Measurements from ENCODE around the gene ROR1. TPM values are rescaled to one million over a fixed set of nuclear protein-coding genes. Genes with fewer than 3 reads are reported as not detected.
A peak's percentile ranks its signal among the peaks of the same experiment; 100 is the strongest.

The ROR1 gene
- total RNA-seq (2014; rRNA removed; shearing (Covaris generic); ENCODE audit: low replicate concordance) = 1.4 and 2.3 TPM in 2 replicates

DNA sequence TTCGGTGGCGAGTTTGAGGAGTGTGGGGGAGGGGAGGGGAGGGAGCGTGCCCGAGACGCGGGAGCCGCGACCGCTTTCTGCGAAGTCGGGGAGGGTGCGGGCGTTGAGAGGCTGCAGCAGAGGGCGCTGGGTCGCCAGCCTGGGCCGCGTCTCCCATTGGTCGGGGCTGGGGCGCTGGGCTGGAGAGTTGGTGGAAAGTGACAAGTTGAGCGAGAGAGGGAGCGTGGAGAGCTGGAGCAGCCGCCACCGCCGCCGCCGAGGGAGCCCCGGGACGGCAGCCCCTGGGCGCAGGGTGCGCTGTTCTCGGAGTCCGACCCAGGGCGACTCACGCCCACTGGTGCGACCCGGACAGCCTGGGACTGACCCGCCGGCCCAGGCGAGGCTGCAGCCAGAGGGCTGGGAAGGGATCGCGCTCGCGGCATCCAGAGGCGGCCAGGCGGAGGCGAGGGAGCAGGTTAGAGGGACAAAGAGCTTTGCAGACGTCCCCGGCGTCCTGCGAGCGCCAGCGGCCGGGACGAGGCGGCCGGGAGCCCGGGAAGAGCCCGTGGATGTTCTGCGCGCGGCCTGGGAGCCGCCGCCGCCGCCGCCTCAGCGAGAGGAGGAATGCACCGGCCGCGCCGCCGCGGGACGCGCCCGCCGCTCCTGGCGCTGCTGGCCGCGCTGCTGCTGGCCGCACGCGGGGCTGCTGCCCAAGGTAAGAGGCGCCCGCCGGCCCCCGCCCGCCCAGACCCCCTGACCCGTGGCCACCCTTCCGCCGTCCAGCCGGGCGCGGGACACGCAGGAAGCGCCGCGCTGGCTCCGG is at the start of gene ROR1:
TSS of gene ROR1 (plus strand) at position 203 of the 802 bp plus-strand sequence.
- no peaks in the 10 kb centered on the region for H3K9me3 ChIP-seq
- no peaks in the 10 kb centered on the region for H3K27me3 ChIP-seq
- DNase-seq = peak; percentile 86
- H3K4me3 ChIP-seq = peak within 1 kb of the TSS; percentile 64
- no peaks in the 10 kb centered on the region for H3K36me3 ChIP-seq

DNA sequence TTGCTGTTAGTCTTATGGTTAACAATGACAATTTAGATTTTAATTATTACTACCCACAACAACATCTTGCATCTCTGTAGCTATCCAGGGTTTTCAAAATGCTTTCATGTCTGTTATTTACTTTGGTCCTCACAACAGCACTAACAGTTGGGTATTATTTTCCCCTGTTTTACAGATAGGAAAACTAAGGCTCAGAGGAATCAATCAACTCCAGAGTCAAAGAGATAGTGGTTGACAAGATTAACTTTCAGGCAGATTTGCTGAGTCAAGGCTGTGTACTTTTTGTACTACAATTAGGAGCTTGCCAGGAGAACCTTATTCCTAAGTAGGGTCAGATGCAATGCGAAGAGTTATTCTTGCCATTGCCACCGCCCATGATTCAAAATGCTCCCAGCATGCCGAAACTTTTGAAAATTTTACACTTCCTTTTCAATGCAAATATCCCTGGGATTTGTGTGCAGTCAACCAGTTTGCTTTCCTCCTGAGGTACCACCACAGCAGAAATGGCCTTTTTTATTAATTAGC is 49.4 kb upstream of the ROR1 start:
- H3K9me3 ChIP-seq = no peaks in the 10 kb centered on the region
- H3K27me3 ChIP-seq = no peaks in the 10 kb centered on the region
- H3K4me3 ChIP-seq = no peak overlapping the region
- no peak for DNase-seq
- no peaks in the 10 kb centered on the region for H3K36me3 ChIP-seq

DNA sequence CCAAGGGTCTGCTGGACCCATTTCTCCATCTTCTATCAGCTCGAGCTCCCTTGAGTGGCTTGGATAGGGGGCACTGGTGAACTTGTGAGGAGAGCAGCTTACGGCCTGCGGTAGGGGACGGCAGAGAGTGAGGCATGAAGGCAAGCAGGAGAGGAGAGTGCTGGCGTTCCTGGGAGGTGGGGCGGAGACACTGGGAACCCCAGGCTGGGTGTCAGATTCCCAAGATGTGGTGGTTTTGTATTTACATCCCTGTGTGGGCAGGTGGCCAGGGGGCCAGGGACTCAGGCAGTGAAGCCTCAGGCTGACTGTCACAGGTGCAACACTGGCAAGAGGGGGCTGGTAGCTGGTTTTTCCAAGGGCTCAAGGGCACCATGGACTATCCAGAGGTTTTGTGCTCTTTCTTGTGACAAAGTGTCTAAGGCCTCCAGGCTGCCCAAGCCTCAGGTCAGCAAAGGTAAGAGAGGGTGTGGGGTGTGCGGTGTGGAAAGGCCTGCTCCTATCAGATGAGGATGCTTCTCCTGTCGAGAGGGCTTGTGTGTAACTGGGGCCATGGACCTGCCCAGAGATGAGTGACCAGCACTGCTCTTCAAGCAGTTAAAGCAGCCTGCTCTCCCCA is 45.1 kb upstream of the ROR1 start:
- no peaks in the 10 kb centered on the region for H3K36me3 ChIP-seq
- no peaks in the 10 kb centered on the region for H3K27me3 ChIP-seq
- H3K4me3 ChIP-seq = no peak overlapping the region
- no peak for DNase-seq
- H3K9me3 ChIP-seq = no peaks in the 10 kb centered on the region

DNA sequence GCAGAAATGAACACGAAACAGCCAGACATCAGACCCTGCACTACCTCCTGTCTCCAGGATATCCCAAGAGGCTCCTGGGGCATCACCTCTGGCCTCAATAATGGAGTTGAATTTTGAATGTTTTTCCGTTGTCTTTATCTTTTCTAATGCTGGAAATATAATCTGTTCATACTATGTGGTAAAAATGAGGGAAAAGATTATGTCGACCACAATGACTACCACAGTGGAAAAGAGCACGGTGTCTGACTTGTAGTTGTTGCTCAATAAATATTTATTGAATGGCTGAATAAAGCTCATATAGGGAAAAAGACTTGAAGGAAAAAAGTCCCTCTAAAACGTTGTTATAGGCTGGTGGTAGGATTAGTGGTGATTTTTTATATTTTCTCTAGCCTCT is 44.6 kb upstream of the ROR1 start:
- no peaks in the 10 kb centered on the region for H3K9me3 ChIP-seq
- H3K4me3 ChIP-seq = no peak overlapping the region
- no peaks in the 10 kb centered on the region for H3K27me3 ChIP-seq
- no peaks in the 10 kb centered on the region for H3K36me3 ChIP-seq
- no peak for DNase-seq

DNA sequence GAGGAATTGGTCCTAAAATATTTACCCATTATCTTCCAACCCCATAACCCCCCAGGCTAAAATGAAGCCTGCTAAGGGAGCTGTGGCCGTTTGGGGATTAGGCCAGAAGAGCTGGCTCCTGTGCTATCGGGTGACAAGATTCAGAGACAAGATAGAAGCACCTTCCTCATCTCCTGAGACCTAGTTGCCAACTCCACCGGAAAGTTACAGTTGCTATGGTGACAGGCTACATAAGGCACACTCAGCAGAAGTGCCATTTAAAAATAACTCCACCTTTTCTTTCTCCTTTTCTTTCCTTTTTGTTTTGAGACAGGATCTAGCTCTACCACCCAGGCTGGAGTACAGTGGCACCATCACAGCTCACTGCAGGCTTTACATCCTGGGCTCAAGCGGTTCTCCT is 43.6 kb upstream of the ROR1 start:
- H3K4me3 ChIP-seq = no peak overlapping the region
- DNase-seq = no peak
- no peaks in the 10 kb centered on the region for H3K36me3 ChIP-seq
- H3K9me3 ChIP-seq = no peaks in the 10 kb centered on the region
- no peaks in the 10 kb centered on the region for H3K27me3 ChIP-seq

DNA sequence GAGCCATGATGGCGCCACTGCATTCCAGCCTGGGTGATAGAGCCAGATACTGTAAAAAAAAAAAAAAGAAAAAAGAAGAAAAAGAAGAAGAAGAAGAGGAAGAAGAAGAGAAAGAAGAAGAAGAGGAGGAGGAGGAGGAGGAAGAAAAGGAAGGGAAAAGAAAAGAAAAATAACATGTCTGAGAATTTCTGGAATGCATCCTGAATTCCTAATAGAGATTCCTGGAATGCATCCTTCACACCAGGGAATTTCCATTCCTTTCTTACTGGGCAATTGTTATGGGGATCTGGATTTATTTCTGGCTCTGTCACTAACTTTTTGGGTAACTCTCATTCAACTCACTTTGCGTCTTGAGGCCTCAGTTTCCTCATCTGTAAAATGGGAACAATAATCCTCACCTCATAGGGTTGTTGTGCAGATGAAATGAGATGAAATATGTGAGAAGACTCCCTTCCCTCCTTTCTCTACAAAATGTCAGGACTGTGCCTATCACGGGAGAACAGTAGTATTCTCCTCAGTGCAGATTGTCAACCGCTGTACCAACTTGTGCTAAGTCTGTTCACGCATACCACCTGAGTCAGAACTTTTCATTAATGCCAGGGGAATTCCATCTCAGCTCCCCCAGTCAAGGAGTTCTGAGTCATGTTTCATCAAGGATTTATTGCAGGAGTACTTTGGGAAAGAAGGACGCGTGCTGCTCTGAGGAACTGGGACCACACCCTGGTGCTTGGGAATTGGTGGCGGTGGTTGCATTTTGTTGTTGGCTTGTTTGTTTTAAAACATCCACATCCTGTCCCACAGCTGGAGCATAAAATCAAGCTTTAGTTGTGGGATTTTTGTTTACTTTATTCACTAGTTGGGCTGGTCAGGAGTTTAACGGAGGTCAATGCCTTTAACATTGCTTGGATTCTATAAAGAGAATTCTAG is 42.4 kb upstream of the ROR1 start:
- Histone ChIP-seq H3K4me3 (peak overlapping the region; percentile 7), H3K36me3 (no peaks in the 10 kb centered on the region)
- peak; percentile 94 for DNase-seq

DNA sequence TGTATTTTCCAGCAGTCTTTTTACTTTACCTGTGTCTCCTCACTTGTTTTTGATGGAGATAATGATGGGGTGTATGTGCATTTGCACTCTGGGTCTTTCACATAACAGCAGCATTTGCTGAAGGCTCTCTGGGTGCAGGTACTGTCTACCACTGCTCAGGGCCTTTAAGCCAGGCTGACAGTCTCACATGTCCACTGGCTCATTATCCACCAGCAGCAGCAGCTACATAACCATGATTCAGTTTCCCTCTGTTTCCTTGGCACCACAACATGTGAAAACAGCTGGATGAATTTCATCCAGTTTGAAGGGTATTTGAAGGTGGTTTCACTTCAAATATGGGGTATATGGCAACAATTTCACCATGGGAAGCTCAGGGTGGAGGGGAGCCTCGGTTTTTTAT is 41.2 kb upstream of the ROR1 start:
- DNase-seq = peak; percentile 36
- Histone ChIP-seq H3K36me3 (no peaks in the 10 kb centered on the region), H3K9me3 (peaks cover 12% of the 10 kb centered on the region), H3K27me3 (no peaks in the 10 kb centered on the region), H3K4me3 (no peak overlapping the region)

More for the DNA sequence above, 42.4 kb upstream of the ROR1 start:
- Histone ChIP-seq H3K27me3 (no peaks in the 10 kb centered on the region), H3K9me3 (peaks cover 4% of the 10 kb centered on the region; the same call in 1 of the 2 replicates)

DNA sequence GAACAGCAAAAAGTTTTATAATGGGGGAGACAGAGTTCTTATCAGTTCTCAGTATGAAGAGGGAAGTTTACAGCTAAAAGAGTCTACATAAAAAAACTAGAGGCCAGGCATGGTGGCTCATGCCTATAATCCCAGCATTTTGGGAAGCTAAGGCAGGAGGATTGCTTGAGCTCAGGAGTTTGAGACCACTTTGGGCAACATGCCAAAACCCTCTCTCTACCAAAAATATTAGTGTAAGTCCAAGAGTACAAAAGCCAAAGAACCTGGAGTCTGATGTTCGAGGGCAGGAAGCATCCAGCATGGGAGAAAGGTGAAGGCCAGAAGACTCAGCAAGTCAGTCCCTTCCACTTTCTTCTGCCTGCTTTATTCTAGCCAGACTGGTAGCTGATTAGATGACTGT is 35.0 kb upstream of the ROR1 start:
- Histone ChIP-seq H3K9me3 (peaks cover 12% of the 10 kb centered on the region), H3K27me3 (no peaks in the 10 kb centered on the region), H3K36me3 (no peaks in the 10 kb centered on the region), H3K4me3 (no peak overlapping the region)
- no peak for DNase-seq

DNA sequence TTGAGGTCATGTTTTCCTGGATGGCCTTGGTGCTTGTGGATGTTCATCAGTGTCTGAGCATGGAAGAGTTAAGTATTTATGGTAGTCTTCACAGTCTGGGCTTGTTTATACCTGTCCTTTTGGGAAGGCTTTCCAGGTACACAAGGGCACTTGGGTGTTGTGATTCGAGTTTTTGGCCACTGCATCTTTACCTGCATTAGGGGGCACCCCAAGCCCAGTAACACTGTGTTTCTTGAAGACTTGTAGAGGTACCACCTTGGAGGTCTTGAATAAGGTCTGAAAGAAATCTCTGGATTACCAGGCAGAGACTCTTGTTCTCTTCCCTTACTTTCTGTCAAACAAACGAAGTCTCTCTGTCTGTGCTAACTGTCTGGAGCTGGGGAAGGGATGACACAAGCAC is 34.4 kb upstream of the ROR1 start:
- Histone ChIP-seq H3K27me3 (no peaks in the 10 kb centered on the region), H3K36me3 (no peaks in the 10 kb centered on the region), H3K9me3 (peaks cover 12% of the 10 kb centered on the region), H3K4me3 (no peak overlapping the region)
- no peak for DNase-seq

DNA sequence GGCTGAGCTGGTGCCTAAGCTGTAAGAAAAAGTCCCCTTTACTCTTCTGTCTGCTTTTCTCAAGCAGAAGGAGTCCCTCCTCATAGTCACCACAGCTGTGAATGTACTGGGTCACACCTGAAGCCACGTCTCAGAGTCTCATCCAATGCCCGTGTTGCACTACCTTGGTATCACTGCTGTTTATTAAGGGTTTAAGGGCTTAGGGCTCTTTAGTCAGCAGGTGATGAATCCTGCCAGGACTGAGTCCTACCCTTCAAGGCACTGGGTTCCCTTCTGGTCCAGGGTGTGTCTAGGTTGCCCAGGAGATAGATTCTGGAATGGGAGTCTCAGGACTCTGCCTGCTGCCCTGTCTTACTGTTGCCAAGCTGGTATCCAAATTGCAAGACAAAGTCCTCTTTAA is 33.4 kb upstream of the ROR1 start:
- Histone ChIP-seq H3K4me3 (no peak overlapping the region), H3K9me3 (peaks cover 12% of the 10 kb centered on the region), H3K27me3 (no peaks in the 10 kb centered on the region), H3K36me3 (no peaks in the 10 kb centered on the region)
- no peak for DNase-seq

DNA sequence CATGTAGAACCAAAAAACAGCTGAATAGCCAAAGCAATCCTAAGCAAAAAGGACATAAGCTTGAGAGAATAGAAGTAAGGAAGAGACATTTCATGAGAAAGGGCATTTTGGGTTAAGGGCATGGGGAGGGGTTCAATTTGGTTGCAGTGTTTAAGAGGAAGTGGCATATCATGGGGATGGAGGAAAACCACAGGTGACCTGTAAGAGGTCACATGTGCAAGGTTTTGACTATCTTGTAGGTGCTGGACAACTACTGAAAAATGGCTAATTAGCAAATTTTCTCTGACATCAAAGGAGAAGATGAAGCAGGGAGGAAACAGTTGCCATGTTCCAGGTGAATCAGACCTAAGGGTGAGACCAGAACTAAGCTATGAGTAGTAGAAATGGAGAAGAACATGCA is 31.3 kb upstream of the ROR1 start:
- no peak overlapping the region for H3K4me3 ChIP-seq
- H3K9me3 ChIP-seq = no peaks in the 10 kb centered on the region; the same call in 1 of the 2 replicates
- no peaks in the 10 kb centered on the region for H3K36me3 ChIP-seq
- H3K27me3 ChIP-seq = no peaks in the 10 kb centered on the region
- no peak for DNase-seq

DNA sequence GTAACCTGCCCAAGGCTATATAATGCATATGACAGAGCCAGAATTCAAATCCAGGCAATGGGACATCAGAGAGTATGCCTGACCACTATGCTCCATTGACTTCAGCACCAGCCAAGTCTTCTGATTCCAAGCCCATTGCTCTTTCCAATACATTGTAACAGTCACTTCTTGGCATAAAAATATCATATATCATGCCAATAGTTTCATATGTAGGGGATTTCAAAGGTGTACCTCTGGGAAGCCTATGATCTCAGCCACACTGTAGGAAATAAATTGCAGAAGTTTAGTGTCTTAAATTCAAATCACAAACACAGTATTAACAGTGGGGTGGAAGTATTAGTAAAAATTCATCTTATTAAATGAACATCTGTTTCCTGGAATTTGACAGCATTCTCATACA is 30.0 kb upstream of the ROR1 start:
- peak; percentile 32 for DNase-seq
- H3K36me3 ChIP-seq = no peaks in the 10 kb centered on the region
- no peaks in the 10 kb centered on the region; the same call in 1 of the 2 replicates for H3K9me3 ChIP-seq
- no peak overlapping the region for H3K4me3 ChIP-seq
- H3K27me3 ChIP-seq = no peaks in the 10 kb centered on the region

DNA sequence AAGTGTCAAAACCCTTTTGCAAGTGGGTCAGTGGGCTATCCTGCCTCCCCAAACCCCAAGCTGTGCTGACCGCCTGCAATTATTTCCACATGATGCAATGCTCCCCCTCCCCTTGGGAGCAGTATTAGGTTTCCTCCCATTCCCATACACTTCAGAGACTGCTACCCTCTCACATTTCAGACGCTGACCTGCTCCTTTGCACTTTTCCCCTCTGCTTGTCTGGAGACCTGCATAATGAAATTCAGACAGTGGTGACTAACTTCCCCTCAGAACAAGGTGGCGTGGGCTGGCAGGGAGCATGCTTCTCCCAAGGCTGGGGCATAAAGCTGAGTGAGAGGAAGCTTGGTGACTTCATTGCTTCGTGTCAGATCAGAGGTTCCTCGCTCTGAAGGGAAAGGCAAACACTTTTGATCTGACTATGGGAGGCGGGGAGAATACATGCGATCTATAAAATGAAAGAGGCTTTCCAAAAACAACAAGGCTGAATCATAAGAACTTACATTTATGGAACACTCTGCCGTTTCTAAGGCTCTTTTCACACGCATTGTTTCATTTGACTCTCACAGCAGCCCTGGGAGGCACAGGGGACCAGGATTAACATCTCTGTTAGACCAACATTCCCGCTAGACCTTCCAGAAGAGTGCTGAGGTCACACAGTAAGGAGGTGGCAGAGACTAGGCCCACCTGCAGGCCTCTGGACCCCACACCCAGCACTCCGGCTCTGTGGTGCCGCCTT is 27.5 kb upstream of the ROR1 start:
- no peaks in the 10 kb centered on the region for H3K27me3 ChIP-seq
- H3K4me3 ChIP-seq = no peak overlapping the region
- DNase-seq = peak; percentile 93
- no peaks in the 10 kb centered on the region; the same call in 1 of the 2 replicates for H3K9me3 ChIP-seq
- H3K36me3 ChIP-seq = no peaks in the 10 kb centered on the region

DNA sequence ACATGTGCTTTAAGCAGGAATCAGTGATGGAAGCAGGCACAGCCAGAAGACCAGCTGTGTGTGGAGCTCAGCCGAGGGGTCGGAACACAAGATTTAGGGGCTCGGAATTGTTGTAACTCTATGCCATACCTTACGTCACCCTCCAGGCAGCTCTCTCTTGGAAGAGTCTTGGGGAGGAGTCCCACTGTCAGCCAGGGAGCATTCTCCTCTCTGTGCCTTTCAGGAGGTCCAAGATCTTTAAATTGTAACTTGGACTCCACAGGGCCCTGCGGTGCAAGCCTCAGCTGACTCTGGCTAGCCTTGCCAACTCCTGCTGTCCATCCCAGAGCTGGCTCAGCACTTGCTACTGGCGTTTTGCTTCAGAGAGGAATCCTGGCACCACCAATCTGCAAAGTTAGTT is 26.4 kb upstream of the ROR1 start:
- Histone ChIP-seq H3K4me3 (no peak overlapping the region), H3K27me3 (no peaks in the 10 kb centered on the region), H3K9me3 (no peaks in the 10 kb centered on the region; the same call in 1 of the 2 replicates), H3K36me3 (no peaks in the 10 kb centered on the region)
- no peak for DNase-seq

DNA sequence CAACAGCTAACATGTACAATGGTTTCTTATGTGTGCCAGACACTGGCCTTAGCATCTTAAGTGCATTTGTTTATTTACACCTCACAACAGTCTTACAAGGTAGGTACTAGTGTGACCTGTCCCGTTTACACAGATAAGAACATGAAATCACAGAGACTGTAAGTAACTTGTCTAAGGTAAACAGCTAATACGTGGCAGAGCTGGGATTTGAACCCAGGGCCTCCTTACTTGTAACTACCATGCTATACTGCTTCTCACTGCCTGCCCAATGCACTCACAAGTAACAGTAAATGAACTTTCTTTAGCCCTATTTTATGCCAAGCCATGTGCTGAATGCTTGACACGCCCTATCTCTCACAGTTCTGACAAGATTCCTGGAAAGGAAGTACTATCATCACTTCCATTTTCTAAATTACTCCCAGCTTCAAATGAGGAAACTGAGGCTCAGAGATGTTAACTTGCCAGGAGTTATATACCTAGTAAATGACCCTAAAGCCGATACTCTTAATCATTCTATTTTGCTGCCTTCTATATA is 25.7 kb upstream of the ROR1 start:
- no peak overlapping the region for H3K4me3 ChIP-seq
- no peak for DNase-seq

DNA sequence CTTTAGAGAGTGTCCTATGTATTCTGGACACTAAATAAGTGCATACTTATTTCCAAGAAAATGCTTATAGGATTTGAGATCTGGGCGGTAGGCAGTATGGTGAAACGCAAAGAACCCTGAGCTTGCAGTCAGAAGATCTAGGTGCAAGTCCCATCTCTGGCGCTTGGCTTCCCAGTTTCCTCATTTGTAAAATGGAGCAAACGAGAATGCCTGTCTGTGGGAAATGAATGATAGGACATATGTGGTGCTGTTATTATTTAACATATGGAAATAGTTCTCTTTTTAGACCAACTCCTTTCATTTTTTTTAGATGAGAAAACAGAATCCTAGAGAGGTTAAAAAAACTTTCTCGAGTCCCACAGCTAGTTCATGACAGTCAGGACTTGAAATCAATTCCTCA is 25.2 kb upstream of the ROR1 start:
- no peaks in the 10 kb centered on the region for H3K27me3 ChIP-seq
- DNase-seq = no peak
- H3K36me3 ChIP-seq = no peaks in the 10 kb centered on the region
- no peaks in the 10 kb centered on the region; the same call in 1 of the 2 replicates for H3K9me3 ChIP-seq
- no peak overlapping the region for H3K4me3 ChIP-seq

More for the DNA sequence above, 25.7 kb upstream of the ROR1 start:
- no peaks in the 10 kb centered on the region; the same call in 1 of the 2 replicates for H3K9me3 ChIP-seq
- no peaks in the 10 kb centered on the region for H3K36me3 ChIP-seq
- H3K27me3 ChIP-seq = no peaks in the 10 kb centered on the region
